OCI-LY3 (cell line): ENCODE results near the gene FTSJ1.

Experiments used
- H2AFZ ChIP-seq: fragments of 200-600, 300-600 bp; shearing (Covaris generic); 2 replicates; pipeline ENCODE4 v1.6.0; 2014; ENCODE audit warnings: antibody characterized with exemption, low read depth, low read length
- H3K27ac ChIP-seq: fragments of 200-600, 300-600 bp; sonication (generic); 2 replicates; pipeline ENCODE4 v1.5.1; 2014; ENCODE audit warnings: mild to moderate bottlenecking, low read length, moderate library complexity, mixed read lengths
- H3K27me3 ChIP-seq: fragments of 200-600, 300-600 bp; sonication (generic); 2 replicates; pipeline ENCODE4 v1.6.1; 2014; ENCODE audit warnings: low read depth, low read length, mixed read lengths
- H3K36me3 ChIP-seq: fragments of 200-600, 300-600 bp; sonication (generic); replicated peaks from 2 replicates; pipeline ENCODE3; 2014; ENCODE audit warnings: low read depth, low read length, mixed read lengths
- H3K4me1 ChIP-seq: fragments of 300-600, 200-600 bp; sonication (generic); 2 replicates; pipeline ENCODE4 v1.6.1; 2014; ENCODE audit warnings: low read length, mixed read lengths
- H3K4me2 ChIP-seq: fragments of 200-600, 300-600 bp; sonication (generic); 2 replicates; pipeline ENCODE4 v1.6.1; 2014; ENCODE audit warnings: low read length, mixed read lengths
- H3K4me3 ChIP-seq: fragments of 300-600, 200-600 bp; sonication (generic); 2 replicates; pipeline ENCODE4 v1.5.1; 2014; ENCODE audit warnings: antibody characterized with exemption, mild to moderate bottlenecking, low read length, moderate library complexity
- H3K79me2 ChIP-seq: fragments of 300-600, 200-600 bp; shearing (Covaris generic); 2 replicates; pipeline ENCODE4 v1.6.1; 2014; ENCODE audit warnings: mild to moderate bottlenecking, low read length, mixed read lengths
- H3K9ac ChIP-seq: fragments of 300-600, 200-600 bp; shearing (Covaris generic); 2 replicates; pipeline ENCODE4 v1.6.0; 2014; ENCODE audit warnings: mild to moderate bottlenecking, low read length, moderate library complexity
- H3K9me3 ChIP-seq: fragments of 200-600, 300-600 bp; shearing (Covaris generic); 2 replicates; pipeline ENCODE4 v1.6.1; 2014; ENCODE audit warnings: low read length, mixed read lengths; ENCODE audit not compliant: insufficient read depth
- H4K20me1 ChIP-seq: fragments of 200-600, 300-600 bp; sonication (generic); 2 replicates; pipeline ENCODE4 v1.6.1; 2016; ENCODE audit warnings: low read length, mixed read lengths; ENCODE audit not compliant: insufficient read depth
- EZH2phosphoT487 ChIP-seq: fragments of 200-600 bp; shearing (Covaris generic); IDR thresholded peaks from 2 replicates; pipeline ENCODE4 v1.6.1; 2018; ENCODE audit warnings: antibody characterized with exemption, mixed run types, low read depth
- TF ChIP-seq, protein P1 (sequence below): fragments of 200-600, 300-600 bp; sonication (generic); IDR thresholded peaks from 2 replicates; pipeline ENCODE4 v1.5.1; 2014; ENCODE audit warnings: antibody characterized with exemption, low read length, low read depth

FTSJ1 gene

DNA sequence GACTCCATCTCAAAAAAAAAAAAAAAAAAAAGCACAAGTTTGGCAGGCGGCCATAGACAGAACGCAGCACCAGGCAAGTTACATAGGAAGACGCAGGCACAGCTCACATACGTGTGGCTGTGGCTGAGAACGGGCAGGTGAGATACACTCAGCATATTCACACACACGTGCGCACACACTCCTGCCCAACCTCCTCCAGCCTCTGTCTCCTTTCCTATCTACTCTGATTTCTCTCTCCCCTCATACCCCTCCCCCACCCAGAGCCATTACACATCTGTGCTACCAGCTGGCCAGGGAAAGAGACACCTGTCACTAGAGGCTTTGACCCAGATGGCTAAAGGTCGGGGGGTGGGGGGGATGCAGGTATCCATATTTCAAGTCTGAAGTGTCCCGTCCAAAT, 3.8 kb upstream of the FTSJ1 start:
- Histone ChIP-seq H2AFZ (no peak overlapping the region), H3K4me3 (no peak overlapping the region), H3K27ac (no peak overlapping the region), H3K4me2 (no peak overlapping the region), H4K20me1 (no peaks in the 10 kb centered on the region), H3K27me3 (no peaks in the 10 kb centered on the region), H3K4me1 (peaks cover 22% of the 10 kb centered on the region), H3K79me2 (peaks cover 45% of the 10 kb centered on the region), H3K9ac (no peak overlapping the region), H3K9me3 (no peaks in the 10 kb centered on the region), H3K36me3 (no peaks in the 10 kb centered on the region)
- TF ChIP-seq, protein P1, sequence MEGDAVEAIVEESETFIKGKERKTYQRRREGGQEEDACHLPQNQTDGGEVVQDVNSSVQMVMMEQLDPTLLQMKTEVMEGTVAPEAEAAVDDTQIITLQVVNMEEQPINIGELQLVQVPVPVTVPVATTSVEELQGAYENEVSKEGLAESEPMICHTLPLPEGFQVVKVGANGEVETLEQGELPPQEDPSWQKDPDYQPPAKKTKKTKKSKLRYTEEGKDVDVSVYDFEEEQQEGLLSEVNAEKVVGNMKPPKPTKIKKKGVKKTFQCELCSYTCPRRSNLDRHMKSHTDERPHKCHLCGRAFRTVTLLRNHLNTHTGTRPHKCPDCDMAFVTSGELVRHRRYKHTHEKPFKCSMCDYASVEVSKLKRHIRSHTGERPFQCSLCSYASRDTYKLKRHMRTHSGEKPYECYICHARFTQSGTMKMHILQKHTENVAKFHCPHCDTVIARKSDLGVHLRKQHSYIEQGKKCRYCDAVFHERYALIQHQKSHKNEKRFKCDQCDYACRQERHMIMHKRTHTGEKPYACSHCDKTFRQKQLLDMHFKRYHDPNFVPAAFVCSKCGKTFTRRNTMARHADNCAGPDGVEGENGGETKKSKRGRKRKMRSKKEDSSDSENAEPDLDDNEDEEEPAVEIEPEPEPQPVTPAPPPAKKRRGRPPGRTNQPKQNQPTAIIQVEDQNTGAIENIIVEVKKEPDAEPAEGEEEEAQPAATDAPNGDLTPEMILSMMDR, result no peak
- no peak for TF ChIP-seq EZH2phosphoT487

DNA sequence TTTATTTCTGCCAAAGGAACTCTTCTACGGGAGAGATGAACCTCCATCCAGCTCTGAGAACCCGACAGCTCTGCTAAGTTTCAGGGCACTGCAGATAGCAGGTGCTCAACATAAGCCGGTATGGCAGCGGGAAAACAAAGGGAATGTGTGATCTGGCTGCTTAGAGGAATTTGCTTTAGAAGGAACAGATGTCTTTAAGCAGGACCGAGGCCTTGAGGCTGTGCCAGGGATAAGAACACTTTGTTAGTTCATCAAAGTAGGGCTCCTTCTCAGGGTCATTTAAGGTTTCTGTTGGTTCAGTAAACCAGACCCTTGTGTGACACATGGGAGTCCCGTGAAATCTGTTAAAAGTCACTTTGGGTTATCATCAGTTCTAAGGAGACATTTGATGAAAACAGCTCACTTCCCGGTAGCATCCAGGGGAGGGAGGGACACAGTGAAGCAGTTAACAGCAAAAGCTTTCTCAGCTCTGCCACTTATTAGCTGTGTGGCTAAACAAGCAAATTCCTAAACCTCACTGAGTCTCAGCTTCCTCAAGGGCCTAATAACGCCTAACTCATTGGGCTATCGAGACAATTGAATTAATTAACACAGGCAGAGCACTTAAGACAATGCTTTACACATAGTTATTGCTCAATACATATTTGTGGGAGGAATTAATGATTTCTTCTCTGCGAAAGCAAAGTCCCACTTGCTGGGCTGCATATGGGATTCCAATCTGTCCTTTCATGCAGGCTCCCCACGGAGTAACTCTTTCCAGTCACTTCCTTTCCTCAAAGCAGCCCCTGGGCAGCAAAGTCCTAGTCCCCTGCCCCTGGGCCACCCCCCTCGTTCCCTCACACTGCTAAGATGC, 2.9 kb upstream of the FTSJ1 start:
- no peaks in the 10 kb centered on the region for H3K27me3 ChIP-seq
- H3K36me3 ChIP-seq, result no peaks in the 10 kb centered on the region
- no peaks in the 10 kb centered on the region for H3K9me3 ChIP-seq
- H4K20me1 ChIP-seq, result no peaks in the 10 kb centered on the region
- H3K4me1 ChIP-seq, result peaks cover 20% of the 10 kb centered on the region
- H3K9ac ChIP-seq, result no peak overlapping the region
- no peak overlapping the region for H3K27ac ChIP-seq
- no peak overlapping the region for H2AFZ ChIP-seq
- no peak for TF ChIP-seq EZH2phosphoT487
- TF ChIP-seq, protein P1, result no peak
- H3K79me2 ChIP-seq, result peaks cover 45% of the 10 kb centered on the region
- no peak overlapping the region for H3K4me3 ChIP-seq
- no peak overlapping the region for H3K4me2 ChIP-seq

DNA sequence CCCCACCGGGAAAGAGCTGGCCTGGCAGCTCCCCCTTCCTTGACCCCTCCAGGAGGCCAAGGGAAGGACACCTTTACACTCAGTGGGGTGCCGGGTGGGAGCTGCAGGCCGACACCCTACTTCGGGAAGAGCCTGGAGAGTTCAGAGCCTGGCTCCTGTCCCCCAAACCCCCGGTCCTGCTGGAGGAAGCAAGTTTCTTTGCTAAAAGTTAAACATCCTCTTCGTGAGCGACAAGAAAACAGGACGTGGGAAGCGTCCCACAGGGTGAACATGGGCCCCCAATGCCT, 2.4 kb upstream of the FTSJ1 start:
- no peak overlapping the region for H3K27ac ChIP-seq
- no peaks in the 10 kb centered on the region for H4K20me1 ChIP-seq
- no peaks in the 10 kb centered on the region for H3K27me3 ChIP-seq
- no peak overlapping the region for H3K9ac ChIP-seq
- H3K4me1 ChIP-seq, result peaks cover 20% of the 10 kb centered on the region
- peaks cover 45% of the 10 kb centered on the region for H3K79me2 ChIP-seq
- TF ChIP-seq, protein P1, result no peak
- H2AFZ ChIP-seq, result no peak overlapping the region
- no peaks in the 10 kb centered on the region for H3K9me3 ChIP-seq
- no peak overlapping the region for H3K4me3 ChIP-seq
- H3K4me2 ChIP-seq, result no peak overlapping the region
- no peaks in the 10 kb centered on the region for H3K36me3 ChIP-seq

DNA sequence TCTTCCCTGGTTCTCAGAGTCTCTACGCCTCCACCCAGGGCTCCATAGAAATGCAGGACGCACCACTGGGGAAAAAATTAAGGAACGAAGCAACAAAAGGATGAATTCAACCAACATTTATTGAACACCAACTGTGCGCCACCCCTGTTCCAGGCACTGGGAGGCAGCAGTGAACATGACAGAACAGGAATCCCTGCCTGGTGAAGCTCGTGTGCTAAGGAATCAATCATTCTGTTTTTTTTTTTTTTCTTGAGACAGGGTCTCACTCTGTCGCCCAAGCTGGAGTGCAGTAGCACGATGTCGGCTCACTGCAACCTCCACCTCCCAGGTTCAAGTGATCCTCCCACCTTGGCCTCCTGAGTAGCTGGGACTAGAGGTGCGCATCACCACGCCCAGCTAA, 1.9 kb upstream of the FTSJ1 start:
- peaks cover 45% of the 10 kb centered on the region for H3K79me2 ChIP-seq
- no peak overlapping the region for H3K4me3 ChIP-seq
- H3K9me3 ChIP-seq, result no peaks in the 10 kb centered on the region
- H3K4me2 ChIP-seq, result no peak overlapping the region
- TF ChIP-seq, protein P1, result peak; percentile 36
- no peak for TF ChIP-seq EZH2phosphoT487
- no peaks in the 10 kb centered on the region for H3K27me3 ChIP-seq
- peaks cover 20% of the 10 kb centered on the region for H3K4me1 ChIP-seq
- H3K9ac ChIP-seq, result no peak overlapping the region
- H4K20me1 ChIP-seq, result no peaks in the 10 kb centered on the region
- H3K36me3 ChIP-seq, result no peaks in the 10 kb centered on the region
- H3K27ac ChIP-seq, result no peak overlapping the region
- no peak overlapping the region for H2AFZ ChIP-seq
